Activated CD4-positive, CD25-positive, alpha-beta regulatory T cell treated with anti-CD3 and anti-CD28 coated beads, Interleukin-2, amount 50 U/mL, for 16 hours (primary cell): ENCODE data around the gene NFATC1.

Experiments used
- DNase-seq: peaks from one replicate; pipeline ENCODE4 v3.0.0-alpha.2; 2020; ENCODE audit warnings: low read depth, low spot score

The NFATC1 gene

GRCh38 chr18:79457239-79457638, 61.5 kb downstream of the NFATC1 start:
- DNase-seq: no peak

- DNase-seq: no peak
Observed at GRCh38 chr18:79457652-79458051, 61.9 kb downstream of the NFATC1 start.

GRCh38 chr18:79458131-79458838, 62.6 kb downstream of the NFATC1 start:
- no peak for DNase-seq

- no peak for DNase-seq
Observed at GRCh38 chr18:79458917-79459803, 63.4 kb downstream of the NFATC1 start.

GRCh38 chr18:79459946-79460480, 64.3 kb downstream of the NFATC1 start:
- DNase-seq: no peak

GRCh38 chr18:79460481-79461300, 65.0 kb downstream of the NFATC1 start:
- no peak for DNase-seq

- no peak for DNase-seq
Observed at GRCh38 chr18:79461627-79462026, 65.9 kb downstream of the NFATC1 start.

GRCh38 chr18:79463424-79463960, 67.8 kb downstream of the NFATC1 start:
- no peak for DNase-seq

GRCh38 chr18:79465392-79465991, 69.8 kb downstream of the NFATC1 start:
- no peak for DNase-seq

- DNase-seq: no peak
Observed at GRCh38 chr18:79466591-79466990, 70.9 kb downstream of the NFATC1 start.

- no peak for DNase-seq
Observed at GRCh38 chr18:79467126-79467525, 71.4 kb downstream of the NFATC1 start.

- no peak for DNase-seq
Observed at GRCh38 chr18:79468119-79468789, 72.5 kb downstream of the NFATC1 start.

- no peak for DNase-seq
Observed at GRCh38 chr18:79469309-79469708, 73.6 kb downstream of the NFATC1 start.

- DNase-seq: no peak
Observed at GRCh38 chr18:79469751-79470505, 74.2 kb downstream of the NFATC1 start.

- no peak for DNase-seq
Observed at GRCh38 chr18:79470547-79470946, 74.8 kb downstream of the NFATC1 start.

GRCh38 chr18:79471046-79471445, 75.3 kb downstream of the NFATC1 start:
- DNase-seq: no peak

- no peak for DNase-seq
Observed at GRCh38 chr18:79471597-79471996, 75.9 kb downstream of the NFATC1 start.

GRCh38 chr18:79472176-79472575, 76.4 kb downstream of the NFATC1 start:
- no peak for DNase-seq

- no peak for DNase-seq
Observed at GRCh38 chr18:79472946-79473345, 77.2 kb downstream of the NFATC1 start.
